Endodermal cell (in vitro differentiated cells): Measurements from ENCODE around the gene ZNF616. TPM values are rescaled to one million over a fixed set of nuclear protein-coding genes. Genes with fewer than 3 reads are reported as not detected.

ENCODE experiments used
- DNase-seq: peaks from one replicate; pipeline ENCODE4 v3.0.0-alpha.2; 2017
- H3K27ac ChIP-seq: 2 replicates; pipeline ENCODE4 v1.5.1; 2013; ENCODE audit warnings: mild to moderate bottlenecking, low read depth, low read length, moderate library complexity
- H3K27me3 ChIP-seq: 2 replicates; pipeline ENCODE4 v1.6.1; 2013; ENCODE audit warnings: mild to moderate bottlenecking, low read length, moderate library complexity; ENCODE audit not compliant: insufficient read depth, control insufficient read depth, poor library complexity, severe bottlenecking
- H3K36me3 ChIP-seq: 2 replicates; pipeline ENCODE4 v1.7.0; 2013; ENCODE audit warnings: mild to moderate bottlenecking, low read length, moderate library complexity; ENCODE audit not compliant: control insufficient read depth, insufficient read depth
- H3K4me1 ChIP-seq: one replicate; pipeline ENCODE4 v1.7.0; 2013; ENCODE audit warnings: low read length; ENCODE audit not compliant: control insufficient read depth, insufficient read depth
- H3K4me3 ChIP-seq: 2 replicates; pipeline ENCODE4 v1.5.1; 2013; ENCODE audit warnings: mild to moderate bottlenecking, low read length, moderate library complexity
- H3K9ac ChIP-seq: 2 replicates; pipeline ENCODE4 v1.6.1; 2013; ENCODE audit warnings: mild to moderate bottlenecking, low read length, moderate library complexity; ENCODE audit not compliant: poor library complexity, severe bottlenecking; ENCODE audit errors: extremely low read depth
- H3K9me3 ChIP-seq: 2 replicates; pipeline ENCODE4 v1.6.1; 2013; ENCODE audit warnings: mild to moderate bottlenecking, low read length, moderate library complexity; ENCODE audit not compliant: control insufficient read depth
- H3K27ac Mint-ChIP-seq: 2 replicates; pipeline ENCODE4 v1.8.0; 2020; ENCODE audit warnings: mixed read lengths
- H3K27me3 Mint-ChIP-seq: 2 replicates; pipeline ENCODE4 v1.8.0; 2021; ENCODE audit warnings: mild to moderate bottlenecking, mixed read lengths; ENCODE audit not compliant: insufficient read depth
- H3K36me3 Mint-ChIP-seq: 2 replicates; pipeline ENCODE4 v1.8.0; 2020; ENCODE audit warnings: low read depth, mixed read lengths
- H3K4me1 Mint-ChIP-seq: 2 replicates; pipeline ENCODE4 v1.8.0; 2020; ENCODE audit warnings: mixed read lengths
- H3K4me3 Mint-ChIP-seq: 2 replicates; pipeline ENCODE4 v1.8.0; 2020; ENCODE audit warnings: mild to moderate bottlenecking, moderate library complexity, mixed read lengths
- H3K9me3 Mint-ChIP-seq: 2 replicates; pipeline ENCODE4 v1.8.0; 2020; ENCODE audit warnings: mild to moderate bottlenecking, mixed read lengths
- CTCF ChIP-seq: fragments of 200-600 bp; sonication (generic); conservative IDR thresholded peaks from 2 replicates; pipeline ENCODE4 v1.5.0; 2021; ENCODE audit warnings: antibody characterized with exemption, mild to moderate bottlenecking
- WGBS, 2 experiments: methylation state at CpG; one replicate each; pipeline versions ENCODE4 v1.1.5 to v1.1.7; 2013; ENCODE audit warnings: missing lambda C conversion rate in 2 of 2, mixed read lengths in 1 of 2; ENCODE audit not compliant: insufficient coverage in 1 of 2, insufficient read length in 1 of 2; 5-methylcytosine and 5-hydroxymethylcytosine counted together
- total RNA-seq, 2 donors: library from RNA; stranded (reverse); fragmentation: NEBNext Ultra II Directional in 1 of 2; extraction: Animal tissue kit (Norgen Biotek cat#: 25700) in 1 of 2; gene quantifications; 2 replicates in 1 of 2; 3 replicates in 1 of 2; pipeline ENCODE4 v1.2.1, GENCODE V29; 2021

ZNF616 gene
- total RNA-seq, 2 donors from 2014 or later: 23.5 to 24.5 TPM

- Histone ChIP-seq H3K9me3 (peaks cover 78% of the 10 kb centered on the region), H3K4me1 (no peaks in the 10 kb centered on the region), H3K27me3 (no peaks in the 10 kb centered on the region), H3K36me3 (peaks cover 35% of the 10 kb centered on the region), H3K4me3 (peak within 1 kb of the TSS; percentile 98), H3K27ac (no peak within 1 kb of the TSS), H3K9ac (peak within 1 kb of the TSS; percentile 91)
- Mint-ChIP-seq H3K36me3 (peaks cover 42% of the 10 kb centered on the region), H3K4me1 (peaks cover 13% of the 10 kb centered on the region), H3K27ac (peak within 1 kb of the TSS; percentile 93), H3K9me3 (peaks cover 70% of the 10 kb centered on the region), H3K27me3 (peaks cover 2% of the 10 kb centered on the region), H3K4me3 (peak within 1 kb of the TSS; percentile 92)
- WGBS, 2 experiments: 3 to 5% methylated on average over 39 to 59 of the region's 59 CpGs
- TF ChIP-seq CTCF: peak; percentile 16
- DNase-seq: peak; percentile 99
These were observed 44.3 kb downstream of the ZNF616 start, which contains the start of gene ZNF841 for GRCh38 chr19:52095172-52096014. ZNF841 (minus strand) TSS chr19:52095765; CDS start chr19:52084801, 10,964 bp downstream.

- Mint-ChIP-seq H3K27ac (peak overlapping the region; percentile 93), H3K4me1 (peaks cover 13% of the 10 kb centered on the region), H3K9me3 (peaks cover 68% of the 10 kb centered on the region), H3K27me3 (peaks cover 2% of the 10 kb centered on the region), H3K36me3 (peaks cover 50% of the 10 kb centered on the region), H3K4me3 (peak overlapping the region; percentile 92)
- Histone ChIP-seq H3K27ac (no peak overlapping the region), H3K9me3 (peaks cover 78% of the 10 kb centered on the region), H3K4me1 (no peaks in the 10 kb centered on the region), H3K27me3 (no peaks in the 10 kb centered on the region), H3K9ac (peak overlapping the region; percentile 91), H3K4me3 (peak overlapping the region; percentile 98), H3K36me3 (peaks cover 42% of the 10 kb centered on the region)
- peak; percentile 50 for DNase-seq
- no peak for TF ChIP-seq CTCF
- WGBS, 2 experiments: 8 to 22% methylated on average over 6 to 12 of the region's 12 CpGs
These were observed 45.1 kb downstream of the ZNF616 start for GRCh38 chr19:52094526-52095130.

GRCh38 chr19:52086481-52086880 lies 53.3 kb downstream of the ZNF616 start:
- no peaks in the 10 kb centered on the region for H3K27me3 ChIP-seq
- Mint-ChIP-seq H3K4me3 (no peak overlapping the region), H3K27me3 (no peaks in the 10 kb centered on the region), H3K9me3 (peaks cover 35% of the 10 kb centered on the region), H3K4me1 (peaks cover 4% of the 10 kb centered on the region), H3K36me3 (peaks cover 96% of the 10 kb centered on the region), H3K27ac (no peak overlapping the region)
- peaks cover 100% of the 10 kb centered on the region for H3K36me3 ChIP-seq
- no peak overlapping the region for H3K4me3 ChIP-seq
- DNase-seq: no peak
- H3K4me1 ChIP-seq: no peaks in the 10 kb centered on the region
- no peak overlapping the region for H3K9ac ChIP-seq
- H3K9me3 ChIP-seq: peaks cover 95% of the 10 kb centered on the region
- no peak for TF ChIP-seq CTCF
- H3K27ac ChIP-seq: no peak overlapping the region
